Smooth muscle cell (in vitro differentiated cells): ENCODE results near the gene SLC37A1. TPM values are rescaled to one million over a fixed set of nuclear protein-coding genes. Genes with fewer than 3 reads are reported as not detected.

Experiments
- DNase-seq: peaks from one replicate; lab custom pipeline; 2025; ENCODE audit not compliant: unreplicated experiment; lab: John Stamatoyannopoulos, UW
- H2AFZ ChIP-seq: fragments of 200-600 bp; sonication (generic); 2 replicates; pipeline ENCODE4 v1.6.0; 2016; ENCODE audit warnings: antibody characterized with exemption, low read depth, mild to moderate bottlenecking
- H3F3A ChIP-seq: fragments of 200-600 bp; sonication (generic); 2 replicates; pipeline ENCODE4 v1.6.0; 2017; ENCODE audit warnings: antibody characterized with exemption, low read depth
- H3K27ac ChIP-seq: fragments of 200-600 bp; sonication (generic); 2 replicates; pipeline ENCODE4 v1.5.1; 2016; ENCODE audit warnings: low read depth, mild to moderate bottlenecking
- H3K27me3 ChIP-seq: fragments of 200-600 bp; sonication (generic); 2 replicates; pipeline ENCODE4 v1.6.1; 2016; ENCODE audit warnings: low read depth, mild to moderate bottlenecking
- H3K36me3 ChIP-seq: fragments of 200-600 bp; sonication (generic); 2 replicates; pipeline ENCODE4 v1.5.1; 2016; ENCODE audit warnings: low read depth
- H3K4me1 ChIP-seq: fragments of 200-600 bp; sonication (generic); 2 replicates; pipeline ENCODE4 v1.5.1; 2016; ENCODE audit warnings: low read depth
- H3K4me2 ChIP-seq: fragments of 200-600 bp; sonication (generic); 2 replicates; pipeline ENCODE4 v1.6.0; 2016; ENCODE audit warnings: mild to moderate bottlenecking
- H3K4me3 ChIP-seq: fragments of 200-600 bp; sonication (generic); 2 replicates; pipeline ENCODE4 v1.5.1; 2016; ENCODE audit warnings: mild to moderate bottlenecking
- H3K79me2 ChIP-seq: fragments of 200-600 bp; sonication (generic); 2 replicates; pipeline ENCODE4 v1.6.0; 2016; ENCODE audit warnings: low read depth, mild to moderate bottlenecking
- H3K9ac ChIP-seq: fragments of 200-600 bp; sonication (generic); 2 replicates; pipeline ENCODE4 v1.6.0; 2016; ENCODE audit warnings: low read depth
- H3K9me3 ChIP-seq: fragments of 200-600 bp; sonication (generic); replicated peaks from 2 replicates; pipeline ENCODE4 v1.5.1; 2016; ENCODE audit warnings: low read depth
- H4K20me1 ChIP-seq: fragments of 200-600 bp; sonication (generic); 2 replicates; pipeline ENCODE4 v1.6.0; 2016; ENCODE audit warnings: low read depth
- CTCF ChIP-seq: fragments of 200-600 bp; sonication (generic); IDR thresholded peaks from 2 replicates; pipeline ENCODE4 v1.5.1; 2017; ENCODE audit warnings: borderline replicate concordance, mild to moderate bottlenecking, antibody characterized with exemption; ENCODE audit not compliant: insufficient read depth, poor library complexity, severe bottlenecking
- WGBS: methylation state at CpG from one replicate; pipeline ENCODE4 v1.1.7; 2016; ENCODE audit warnings: low lambda C conversion rate; 5-methylcytosine and 5-hydroxymethylcytosine counted together
- polyA plus RNA-seq: library from polyadenylated mRNA; unstranded; fragments of >200 nt; fragmentation: Nextera tagmentation; extraction: Ambion mirVana; gene quantifications from 2 replicates; pipeline ENCODE4 v1.2.1, GENCODE V29; 2016
- total RNA-seq: library from RNA; depleted of rRNA; stranded (reverse); fragments of >200 nt; gene quantifications from 2 replicates; pipeline ENCODE4 v1.2.3, GENCODE V29; 2014

SLC37A1 gene
- total and polyA plus RNA-seq, 2 experiments from 2014 or later, result 15.0 to 18.0 TPM

- 95% methylated on average over 4 of the region's 4 CpGs for WGBS
- Histone ChIP-seq H3K27ac (no peak overlapping the region), H3K4me2 (no peak overlapping the region), H3F3A (no peaks in the 10 kb centered on the region), H3K79me2 (no peaks in the 10 kb centered on the region), H3K9me3 (no peaks in the 10 kb centered on the region), H3K4me1 (no peaks in the 10 kb centered on the region), H3K9ac (no peak overlapping the region), H3K36me3 (no peaks in the 10 kb centered on the region), H3K27me3 (no peaks in the 10 kb centered on the region), H3K4me3 (no peak overlapping the region), H4K20me1 (no peaks in the 10 kb centered on the region), H2AFZ (no peak overlapping the region)
- TF ChIP-seq CTCF, result no peak
- DNase-seq, result no peak
Observed at GRCh38 chr21:42601656-42602055, 88.0 kb downstream of the SLC37A1 start.

GRCh38 chr21:42607102-42607501, 93.5 kb downstream of the SLC37A1 start:
- no peaks in the 10 kb centered on the region for H3K36me3 ChIP-seq
- no peak overlapping the region for H2AFZ ChIP-seq
- no peak overlapping the region for H3K4me3 ChIP-seq
- WGBS, result 79% methylated on average over 4 of the region's 4 CpGs
- no peak overlapping the region for H3K27ac ChIP-seq
- H4K20me1 ChIP-seq, result no peaks in the 10 kb centered on the region
- no peak for DNase-seq
- no peaks in the 10 kb centered on the region for H3K79me2 ChIP-seq
- H3K9me3 ChIP-seq, result no peaks in the 10 kb centered on the region
- H3K4me2 ChIP-seq, result no peak overlapping the region
- no peaks in the 10 kb centered on the region for H3K27me3 ChIP-seq
- H3F3A ChIP-seq, result no peaks in the 10 kb centered on the region
- TF ChIP-seq CTCF, result no peak
- no peaks in the 10 kb centered on the region for H3K4me1 ChIP-seq
- H3K9ac ChIP-seq, result no peak overlapping the region

GRCh38 chr21:42607525-42608102, 94.0 kb downstream of the SLC37A1 start:
- no peak for DNase-seq
- Histone ChIP-seq H3K9ac (no peak overlapping the region), H3K4me2 (no peak overlapping the region), H3F3A (no peaks in the 10 kb centered on the region), H2AFZ (no peak overlapping the region), H3K4me3 (no peak overlapping the region), H3K79me2 (no peaks in the 10 kb centered on the region), H3K27me3 (no peaks in the 10 kb centered on the region), H3K9me3 (no peaks in the 10 kb centered on the region), H3K36me3 (no peaks in the 10 kb centered on the region), H3K4me1 (no peaks in the 10 kb centered on the region), H3K27ac (no peak overlapping the region), H4K20me1 (no peaks in the 10 kb centered on the region)
- 74% methylated on average over 5 of the region's 5 CpGs for WGBS
- no peak for TF ChIP-seq CTCF

GRCh38 chr21:42608446-42608845, 94.8 kb downstream of the SLC37A1 start:
- 88% methylated on average over 4 of the region's 4 CpGs for WGBS
- no peaks in the 10 kb centered on the region for H3K79me2 ChIP-seq
- H3K27me3 ChIP-seq, result no peaks in the 10 kb centered on the region
- H4K20me1 ChIP-seq, result no peaks in the 10 kb centered on the region
- no peak overlapping the region for H3K4me2 ChIP-seq
- H3K4me3 ChIP-seq, result no peak overlapping the region
- H3K36me3 ChIP-seq, result no peaks in the 10 kb centered on the region
- TF ChIP-seq CTCF, result no peak
- no peak overlapping the region for H2AFZ ChIP-seq
- no peaks in the 10 kb centered on the region for H3K4me1 ChIP-seq
- no peaks in the 10 kb centered on the region for H3F3A ChIP-seq
- H3K27ac ChIP-seq, result no peak overlapping the region
- no peak overlapping the region for H3K9ac ChIP-seq
- no peaks in the 10 kb centered on the region for H3K9me3 ChIP-seq
- no peak for DNase-seq
